Measurements from ENCODE around the gene PARD6B.

DNA sequence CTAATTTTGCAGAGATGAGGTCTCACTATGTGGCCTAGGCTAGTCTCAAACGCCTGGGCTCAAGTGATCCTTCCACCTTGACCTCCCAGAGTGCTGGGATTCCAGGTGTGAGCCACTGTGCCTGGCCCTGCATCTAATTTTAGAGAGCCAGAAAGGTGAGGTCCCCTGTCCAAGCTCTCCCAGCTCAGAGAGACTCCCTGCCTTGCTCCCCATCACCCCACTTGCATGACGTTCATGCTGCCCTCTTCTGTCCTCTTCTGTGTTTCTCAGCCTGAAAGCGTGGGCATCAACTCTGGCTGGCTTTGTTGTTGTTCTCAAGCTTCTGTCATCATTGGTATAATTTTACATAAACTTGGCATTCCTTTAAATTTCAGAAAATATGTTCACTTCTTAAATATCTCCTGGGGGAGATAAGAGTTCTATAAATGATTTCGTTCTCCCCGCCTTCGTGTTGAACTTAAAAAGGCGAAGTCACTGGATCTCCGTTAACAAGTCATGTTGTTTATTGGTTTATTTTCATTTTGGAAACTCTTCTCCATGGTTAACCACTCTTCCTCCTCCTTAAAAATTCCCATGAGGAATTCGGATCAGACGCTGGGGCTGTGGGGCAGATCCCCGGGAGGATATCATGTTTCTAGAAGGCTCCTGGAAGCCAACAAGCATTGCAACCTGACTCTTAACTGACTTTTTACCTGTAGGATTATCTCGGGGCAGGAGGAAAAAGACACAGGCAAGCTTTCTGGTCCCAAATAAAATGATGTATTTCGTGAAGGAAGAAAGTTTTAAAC, 13.2 kb upstream of the PARD6B start:
- TF ChIP-seq CTCF (IDR thresholded peaks at IDR 0.05) (no peak), POLR2A (IDR thresholded peaks at IDR 0.05) (no peak)

Measured in prostate gland (tissue), 2 donors.